HepG2 (cell line): ENCODE data around the gene CDKN3. TPM values are rescaled to one million over a fixed set of nuclear protein-coding genes. Genes with fewer than 3 reads are reported as not detected.
A peak's percentile ranks its signal among the peaks of the same experiment; 100 is the strongest.

ENCODE experiments used
- ATM ChIP-seq: fragments of 450-650 bp; IDR thresholded peaks from 2 replicates; pipeline ENCODE4 v1.7.1; 2017; ENCODE audit warnings: mild to moderate bottlenecking, borderline replicate concordance
- BCL6 ChIP-seq: IDR thresholded peaks from 2 replicates; pipeline ENCODE4 v1.6.1; 2016; ENCODE audit warnings: missing genetic modification reagents, missing compliant biosample characterization
- GATAD2A ChIP-seq: IDR thresholded peaks from 2 replicates; pipeline ENCODE4 v1.6.1; 2016
- HDAC2 ChIP-seq: sonication (generic); formaldehyde crosslinking; IDR thresholded peaks from 2 replicates; pipeline ENCODE4 v1.4.0; 2020; ENCODE audit warnings: missing genetic modification reagents
- HOXA3 ChIP-seq: sonication (generic); formaldehyde crosslinking; IDR thresholded peaks from 2 replicates; pipeline ENCODE4 v1.5.0; 2020; ENCODE audit warnings: missing genetic modification reagents
- MAFG ChIP-seq: sonication (generic); formaldehyde crosslinking; IDR thresholded peaks from 2 replicates; pipeline ENCODE4 v1.5.1; 2020; ENCODE audit warnings: mild to moderate bottlenecking, missing genetic modification reagents
- MAFK ChIP-seq, 2 experiments: IDR thresholded peaks in 1 of 2; conservative IDR thresholded peaks in 1 of 2; 2 replicates each; pipeline ENCODE4 v1.6.1; 2011; ENCODE audit warnings: improper control_type of control experiment in 2 of 2, low read length in 2 of 2
- MTA1 ChIP-seq: sonication (generic); formaldehyde crosslinking; IDR thresholded peaks from 2 replicates; pipeline ENCODE4 v1.4.0; 2020; ENCODE audit warnings: missing genetic modification reagents, mild to moderate bottlenecking, borderline replicate concordance
- NFATC3 ChIP-seq: sonication (generic); formaldehyde crosslinking; IDR thresholded peaks from 2 replicates; pipeline ENCODE4 v1.5.1; 2020; ENCODE audit warnings: mild to moderate bottlenecking, missing genetic modification reagents
- NFYB ChIP-seq: sonication (generic); formaldehyde crosslinking; IDR thresholded peaks from 2 replicates; pipeline ENCODE4 v1.4.0; 2020; ENCODE audit warnings: missing genetic modification reagents
- PHF21A ChIP-seq: sonication (generic); formaldehyde crosslinking; IDR thresholded peaks from 2 replicates; pipeline ENCODE4 v1.5.0; 2020; ENCODE audit warnings: mild to moderate bottlenecking, missing genetic modification reagents
- PITX1 ChIP-seq: sonication (generic); formaldehyde crosslinking; IDR thresholded peaks from 2 replicates; pipeline ENCODE4 v1.5.1; 2020; ENCODE audit warnings: mild to moderate bottlenecking, missing genetic modification reagents
- PPARG ChIP-seq: conservative IDR thresholded peaks from 2 replicates; pipeline ENCODE4 v1.6.1; 2016; ENCODE audit warnings: missing biosample characterization, missing genetic modification reagents
- RBAK ChIP-seq: sonication (generic); formaldehyde crosslinking; IDR thresholded peaks from 2 replicates; pipeline ENCODE4 v1.5.1; 2020; ENCODE audit warnings: mild to moderate bottlenecking, missing genetic modification reagents
- TEAD3 ChIP-seq: optimal IDR thresholded peaks from 2 replicates; pipeline ENCODE3; 2016; ENCODE audit warnings: borderline replicate concordance
- YEATS4 ChIP-seq: sonication (generic); formaldehyde crosslinking; IDR thresholded peaks from 2 replicates; pipeline ENCODE4 v1.4.0; 2020; ENCODE audit warnings: missing genetic modification reagents, borderline replicate concordance
- ZNF317 ChIP-seq: sonication (generic); formaldehyde crosslinking; IDR thresholded peaks from 2 replicates; pipeline ENCODE4 v1.5.0; 2020; ENCODE audit warnings: mild to moderate bottlenecking, missing genetic modification reagents
- ZNF644 ChIP-seq: IDR thresholded peaks from 2 replicates; pipeline ENCODE4 v1.6.1; 2016; ENCODE audit warnings: low read depth
- polyA plus RNA-seq, 8 experiments: library from polyadenylated mRNA; depleted of rRNA in 3 of 8; stranded (reverse) in 7 of 8; unstranded in 1 of 8; fragments of >200 nt; fragmentation: Illumina TruSeq in 4 of 8; extraction: Trizol in 4 of 8; gene quantifications; 2 replicates each; pipeline versions ENCODE4 v1.2.1 to v1.2.3, GENCODE V29; 2011 to 2016; ENCODE audit warnings: low read depth in 4 of 8, missing spikeins in 1 of 8, mixed read lengths in 1 of 8; ENCODE audit not compliant: insufficient read depth in 1 of 8
- total RNA-seq, 5 experiments: library from RNA; depleted of rRNA; stranded (reverse); fragments of >200 nt; fragmentation: Illumina TruSeq; extraction: Trizol; gene quantifications; 2 replicates each; pipeline ENCODE4 v1.2.3, GENCODE V29; 2016; ENCODE audit warnings: low read depth in 1 of 5
- TF ChIP-seq, protein P1 (sequence below): sonication (generic); formaldehyde crosslinking; IDR thresholded peaks from 2 replicates; pipeline ENCODE4 v1.8.0; 2022; ENCODE audit warnings: missing genetic modification reagents, mild to moderate bottlenecking, moderate library complexity, borderline replicate concordance
- TF ChIP-seq, protein P2 (sequence below): IDR thresholded peaks from 2 replicates; pipeline ENCODE4 v1.6.1; 2016; ENCODE audit warnings: missing compliant biosample characterization, missing genetic modification reagents, borderline replicate concordance
- TF ChIP-seq, protein P3 (sequence below), 2 experiments: fragments of 450-650 bp in 1 of 2; sonication (generic) in 1 of 2; formaldehyde crosslinking; IDR thresholded peaks; 2 replicates each; pipeline versions ENCODE4 v1.5.0 to v1.8.0; 2020 to 2022; ENCODE audit warnings: mild to moderate bottlenecking in 1 of 2, missing genetic modification reagents in 1 of 2
- TF ChIP-seq, protein P4 (sequence below): sonication (generic); formaldehyde crosslinking; IDR thresholded peaks from 2 replicates; pipeline ENCODE4 v1.5.0; 2020; ENCODE audit warnings: missing genetic modification reagents
- TF ChIP-seq, protein P5 (sequence below), 2 experiments: IDR thresholded peaks; 2 replicates each; pipeline ENCODE4 v1.6.1; 2011 to 2012; ENCODE audit warnings: low read length in 2 of 2, borderline replicate concordance in 1 of 2, low read depth in 1 of 2, mild to moderate bottlenecking in 1 of 2, moderate library complexity in 1 of 2

CDKN3 gene
- total and polyA plus RNA-seq, 2 of the 13 experiments (the other 11 are each of a cell fraction or from before 2014, with no cell fraction given) = 63.0 to 88.9 TPM

DNA sequence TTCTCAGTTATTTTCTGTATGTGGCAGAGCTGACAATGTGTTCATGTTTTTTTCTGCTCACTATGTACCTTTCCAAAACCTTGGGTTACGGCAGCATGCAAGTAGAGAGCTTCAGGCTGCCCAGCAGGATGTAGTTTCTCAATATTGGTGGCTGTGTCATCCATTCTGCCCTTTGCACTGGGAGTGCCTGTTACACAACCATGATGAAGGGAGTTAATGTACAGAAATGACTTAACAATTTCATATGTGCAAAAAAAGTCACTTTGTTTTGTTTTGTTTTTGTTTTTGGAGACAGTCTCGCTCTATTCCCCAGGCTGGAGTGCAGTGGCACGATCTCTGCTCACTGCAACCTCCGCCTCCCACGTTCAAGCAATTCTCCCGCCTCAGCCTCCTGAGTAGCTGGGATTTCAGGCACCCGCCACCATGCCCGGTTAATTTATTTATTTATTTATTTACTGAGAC, 50.5 kb downstream of the CDKN3 start (continued):
- TF ChIP-seq, protein P1, sequence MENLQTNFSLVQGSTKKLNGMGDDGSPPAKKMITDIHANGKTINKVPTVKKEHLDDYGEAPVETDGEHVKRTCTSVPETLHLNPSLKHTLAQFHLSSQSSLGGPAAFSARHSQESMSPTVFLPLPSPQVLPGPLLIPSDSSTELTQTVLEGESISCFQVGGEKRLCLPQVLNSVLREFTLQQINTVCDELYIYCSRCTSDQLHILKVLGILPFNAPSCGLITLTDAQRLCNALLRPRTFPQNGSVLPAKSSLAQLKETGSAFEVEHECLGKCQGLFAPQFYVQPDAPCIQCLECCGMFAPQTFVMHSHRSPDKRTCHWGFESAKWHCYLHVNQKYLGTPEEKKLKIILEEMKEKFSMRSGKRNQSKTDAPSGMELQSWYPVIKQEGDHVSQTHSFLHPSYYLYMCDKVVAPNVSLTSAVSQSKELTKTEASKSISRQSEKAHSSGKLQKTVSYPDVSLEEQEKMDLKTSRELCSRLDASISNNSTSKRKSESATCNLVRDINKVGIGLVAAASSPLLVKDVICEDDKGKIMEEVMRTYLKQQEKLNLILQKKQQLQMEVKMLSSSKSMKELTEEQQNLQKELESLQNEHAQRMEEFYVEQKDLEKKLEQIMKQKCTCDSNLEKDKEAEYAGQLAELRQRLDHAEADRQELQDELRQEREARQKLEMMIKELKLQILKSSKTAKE (CRISPR knock-in tag) = peak; percentile 24; the same call in 1 of the 2 replicates
- TF ChIP-seq MTA1 (CRISPR knock-in tag) (no peak; the same call in 1 of the 2 replicates), ATM (no peak; the same call in 1 of the 2 replicates), ZNF317 (CRISPR knock-in tag) (peak; percentile 63; the same call in 1 of the 2 replicates), BCL6 (CRISPR knock-in tag) (peak; percentile 80), MAFG (CRISPR knock-in tag) (0 out of 2 replicates have a peak, but pooled peaks have one; percentile 60), YEATS4 (peak; percentile 52; the same call in 1 of the 2 replicates), PHF21A (CRISPR knock-in tag) (peak; percentile 75; the same call in 1 of the 2 replicates), GATAD2A (peak; percentile 94), MAFK (conservative IDR thresholded peaks at IDR 0.05 in 1 of 2, IDR thresholded peaks at IDR 0.05 in 1 of 2; ENCODE audit: low read length in 2 of 2) (peak; percentile 50 to 75), NFYB (CRISPR knock-in tag) (no peak), TEAD3 (CRISPR knock-in tag) (peak; percentile 64), PPARG (peak; percentile 62), HOXA3 (CRISPR knock-in tag) (peak; percentile 86), NFATC3 (CRISPR knock-in tag) (no peak), RBAK (no peak), HDAC2 (peak; percentile 87), ZNF644 (CRISPR knock-in tag) (peak; percentile 94), PITX1 (no peak)
- TF ChIP-seq, protein P2, sequence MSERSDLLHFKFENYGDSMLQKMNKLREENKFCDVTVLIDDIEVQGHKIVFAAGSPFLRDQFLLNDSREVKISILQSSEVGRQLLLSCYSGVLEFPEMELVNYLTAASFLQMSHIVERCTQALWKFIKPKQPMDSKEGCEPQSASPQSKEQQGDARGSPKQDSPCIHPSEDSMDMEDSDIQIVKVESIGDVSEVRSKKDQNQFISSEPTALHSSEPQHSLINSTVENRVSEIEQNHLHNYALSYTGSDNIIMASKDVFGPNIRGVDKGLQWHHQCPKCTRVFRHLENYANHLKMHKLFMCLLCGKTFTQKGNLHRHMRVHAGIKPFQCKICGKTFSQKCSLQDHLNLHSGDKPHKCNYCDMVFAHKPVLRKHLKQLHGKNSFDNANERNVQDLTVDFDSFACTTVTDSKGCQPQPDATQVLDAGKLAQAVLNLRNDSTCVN (CRISPR knock-in tag) = no peak
- TF ChIP-seq, protein P3, sequence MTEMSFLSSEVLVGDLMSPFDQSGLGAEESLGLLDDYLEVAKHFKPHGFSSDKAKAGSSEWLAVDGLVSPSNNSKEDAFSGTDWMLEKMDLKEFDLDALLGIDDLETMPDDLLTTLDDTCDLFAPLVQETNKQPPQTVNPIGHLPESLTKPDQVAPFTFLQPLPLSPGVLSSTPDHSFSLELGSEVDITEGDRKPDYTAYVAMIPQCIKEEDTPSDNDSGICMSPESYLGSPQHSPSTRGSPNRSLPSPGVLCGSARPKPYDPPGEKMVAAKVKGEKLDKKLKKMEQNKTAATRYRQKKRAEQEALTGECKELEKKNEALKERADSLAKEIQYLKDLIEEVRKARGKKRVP (CRISPR knock-in tag; IDR thresholded peaks at IDR 0.05) = peak in 1 of 2 experiments; percentile 88; a peak in 2 of 4 replicates
- TF ChIP-seq, protein P4, sequence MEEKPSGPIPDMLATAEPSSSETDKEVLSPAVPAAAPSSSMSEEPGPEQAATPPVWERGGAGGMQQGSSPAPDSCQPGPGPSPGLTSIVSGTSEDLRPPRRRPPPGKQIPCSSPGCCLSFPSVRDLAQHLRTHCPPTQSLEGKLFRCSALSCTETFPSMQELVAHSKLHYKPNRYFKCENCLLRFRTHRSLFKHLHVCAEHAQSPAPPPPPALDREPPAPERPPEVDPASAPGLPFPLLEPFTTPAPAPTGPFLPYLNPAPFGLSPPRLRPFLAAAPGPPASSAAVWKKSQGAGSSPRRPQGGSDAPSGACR = 0 out of 2 replicates have a peak, but pooled peaks have one; percentile 37
- TF ChIP-seq, protein P5, sequence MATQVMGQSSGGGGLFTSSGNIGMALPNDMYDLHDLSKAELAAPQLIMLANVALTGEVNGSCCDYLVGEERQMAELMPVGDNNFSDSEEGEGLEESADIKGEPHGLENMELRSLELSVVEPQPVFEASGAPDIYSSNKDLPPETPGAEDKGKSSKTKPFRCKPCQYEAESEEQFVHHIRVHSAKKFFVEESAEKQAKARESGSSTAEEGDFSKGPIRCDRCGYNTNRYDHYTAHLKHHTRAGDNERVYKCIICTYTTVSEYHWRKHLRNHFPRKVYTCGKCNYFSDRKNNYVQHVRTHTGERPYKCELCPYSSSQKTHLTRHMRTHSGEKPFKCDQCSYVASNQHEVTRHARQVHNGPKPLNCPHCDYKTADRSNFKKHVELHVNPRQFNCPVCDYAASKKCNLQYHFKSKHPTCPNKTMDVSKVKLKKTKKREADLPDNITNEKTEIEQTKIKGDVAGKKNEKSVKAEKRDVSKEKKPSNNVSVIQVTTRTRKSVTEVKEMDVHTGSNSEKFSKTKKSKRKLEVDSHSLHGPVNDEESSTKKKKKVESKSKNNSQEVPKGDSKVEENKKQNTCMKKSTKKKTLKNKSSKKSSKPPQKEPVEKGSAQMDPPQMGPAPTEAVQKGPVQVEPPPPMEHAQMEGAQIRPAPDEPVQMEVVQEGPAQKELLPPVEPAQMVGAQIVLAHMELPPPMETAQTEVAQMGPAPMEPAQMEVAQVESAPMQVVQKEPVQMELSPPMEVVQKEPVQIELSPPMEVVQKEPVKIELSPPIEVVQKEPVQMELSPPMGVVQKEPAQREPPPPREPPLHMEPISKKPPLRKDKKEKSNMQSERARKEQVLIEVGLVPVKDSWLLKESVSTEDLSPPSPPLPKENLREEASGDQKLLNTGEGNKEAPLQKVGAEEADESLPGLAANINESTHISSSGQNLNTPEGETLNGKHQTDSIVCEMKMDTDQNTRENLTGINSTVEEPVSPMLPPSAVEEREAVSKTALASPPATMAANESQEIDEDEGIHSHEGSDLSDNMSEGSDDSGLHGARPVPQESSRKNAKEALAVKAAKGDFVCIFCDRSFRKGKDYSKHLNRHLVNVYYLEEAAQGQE (IDR thresholded peaks at IDR 0.05; ENCODE audit: borderline replicate concordance in 1 of 2, low read depth in 1 of 2, low read length in 2 of 2) = 0 out of 4 replicates have a peak, but pooled peaks of 1 of the 2 experiments have one; percentile 22
